GM12878 (cell line): ENCODE data around the gene TBC1D1. TPM values are rescaled to one million over a fixed set of nuclear protein-coding genes. Genes with fewer than 3 reads are reported as not detected.

Experiments
- ASH2L ChIP-seq: fragments of 300-600, 200-600 bp; sonication (generic); IDR thresholded peaks from 2 replicates; pipeline ENCODE4 v1.6.1; 2017; ENCODE audit warnings: low read depth, mild to moderate bottlenecking, borderline replicate concordance
- BACH1 ChIP-seq: fragments of 450-650 bp; IDR thresholded peaks from 2 replicates; pipeline ENCODE4 v1.6.1; 2017; ENCODE audit warnings: mild to moderate bottlenecking, borderline replicate concordance
- CTCF ChIP-seq, 3 experiments: IDR thresholded peaks in 2 of 3; conservative IDR thresholded peaks in 1 of 3; 2 replicates each; pipeline ENCODE4 v1.5.1; 2011; ENCODE audit warnings: low read depth in 3 of 3, low read length in 3 of 3, mild to moderate bottlenecking in 3 of 3, control low read depth in 2 of 3, moderate library complexity in 2 of 3, inconsistent platforms in 1 of 3, mixed read lengths in 1 of 3; ENCODE audit not compliant: control insufficient read depth in 2 of 3, insufficient read depth in 1 of 3; ENCODE audit errors: extremely low read depth in 1 of 3
- EED ChIP-seq: sonication (generic); IDR thresholded peaks from 2 replicates; pipeline ENCODE4 v1.6.1; 2016; ENCODE audit warnings: antibody characterized with exemption, low read depth
- ELK1 ChIP-seq: IDR thresholded peaks from 2 replicates; pipeline ENCODE4 v1.6.1; 2012; ENCODE audit warnings: low read depth, low read length, improper control_type of control experiment
- FOS ChIP-seq: IDR thresholded peaks from 3 replicates; pipeline ENCODE4 v1.6.1; 2011; ENCODE audit warnings: borderline replicate concordance; ENCODE audit not compliant: insufficient read length; ENCODE audit errors: extremely low read depth
- FOXM1 ChIP-seq: IDR thresholded peaks from 2 replicates; pipeline ENCODE4 v1.6.1; 2012; ENCODE audit warnings: low read depth, mild to moderate bottlenecking, inconsistent platforms, low read length, moderate library complexity
- HDAC6 ChIP-seq: fragments of 200-600 bp; sonication (generic); IDR thresholded peaks from one replicate; pipeline ENCODE4 v1.8.0; 2017; ENCODE audit warnings: antibody characterized with exemption; ENCODE audit not compliant: unreplicated experiment
- HDGF ChIP-seq: fragments of 450-650 bp; IDR thresholded peaks from 2 replicates; pipeline ENCODE4 v1.6.1; 2016; ENCODE audit warnings: antibody characterized with exemption
- IKZF1 ChIP-seq: fragments of 450-650 bp; conservative IDR thresholded peaks from 2 replicates; pipeline ENCODE4 v1.6.1; 2017; ENCODE audit warnings: antibody characterized with exemption, mild to moderate bottlenecking
- KAT2A ChIP-seq: conservative IDR thresholded peaks from 2 replicates; pipeline ENCODE4 v1.6.1; 2011; ENCODE audit warnings: low read depth, low read length; ENCODE audit not compliant: control insufficient read depth
- LARP7 ChIP-seq: fragments of 450-650 bp; IDR thresholded peaks from 2 replicates; pipeline ENCODE4 v1.6.1; 2017; ENCODE audit warnings: mild to moderate bottlenecking
- MAX ChIP-seq: IDR thresholded peaks from 2 replicates; pipeline ENCODE4 v1.6.1; 2012; ENCODE audit warnings: low read depth, low read length, improper control_type of control experiment
- MEF2A ChIP-seq: IDR thresholded peaks from 2 replicates; pipeline ENCODE4 v1.6.1; 2011; ENCODE audit warnings: low read depth, mild to moderate bottlenecking, low read length, moderate library complexity; ENCODE audit not compliant: insufficient read depth
- MYB ChIP-seq: fragments of 150-350 bp; IDR thresholded peaks from 2 replicates; pipeline ENCODE4 v1.6.1; 2014; ENCODE audit warnings: mild to moderate bottlenecking, low read depth, low read length, borderline replicate concordance
- MYC ChIP-seq: IDR thresholded peaks from 2 replicates; pipeline ENCODE4 v1.6.1; 2011; ENCODE audit warnings: mild to moderate bottlenecking, low read length, moderate library complexity, inconsistent platforms; ENCODE audit not compliant: insufficient read depth, insufficient replicate concordance, insufficient read length, severe bottlenecking
- PAX8 ChIP-seq: fragments of 450-650 bp; IDR thresholded peaks from 2 replicates; pipeline ENCODE4 v1.6.1; 2017; ENCODE audit warnings: mild to moderate bottlenecking, moderate library complexity
- PML ChIP-seq: IDR thresholded peaks from 2 replicates; pipeline ENCODE4 v1.6.1; 2012; ENCODE audit warnings: low read length, inconsistent platforms
- RAD21 ChIP-seq: IDR thresholded peaks from 2 replicates; pipeline ENCODE4 v1.6.1; 2011; ENCODE audit warnings: mild to moderate bottlenecking, low read depth, low read length, moderate library complexity; ENCODE audit not compliant: insufficient read depth
- SIX5 ChIP-seq: IDR thresholded peaks from 2 replicates; pipeline ENCODE4 v1.6.1; 2011; ENCODE audit warnings: mild to moderate bottlenecking, low read depth, low read length, moderate library complexity; ENCODE audit not compliant: severe bottlenecking
- SMC3 ChIP-seq: IDR thresholded peaks from 2 replicates; pipeline ENCODE4 v1.6.1; 2011; ENCODE audit warnings: low read length, improper control_type of control experiment, borderline replicate concordance
- SREBF2 ChIP-seq: IDR thresholded peaks from 2 replicates; pipeline ENCODE4 v1.6.1; 2012; ENCODE audit warnings: mild to moderate bottlenecking, low read length
- STAT1 ChIP-seq: fragments of 450-650 bp; conservative IDR thresholded peaks from 2 replicates; pipeline ENCODE4 v1.6.1; 2014; ENCODE audit warnings: antibody characterized with exemption, mild to moderate bottlenecking
- TAF1 ChIP-seq: IDR thresholded peaks from 2 replicates; pipeline ENCODE4 v1.6.1; 2011; ENCODE audit warnings: mild to moderate bottlenecking, low read depth, low read length, borderline replicate concordance
- TCF3 ChIP-seq: IDR thresholded peaks from 2 replicates; pipeline ENCODE4 v1.6.1; 2012; ENCODE audit warnings: low read depth, mild to moderate bottlenecking, low read length, borderline replicate concordance; ENCODE audit not compliant: insufficient read depth
- YY1 ChIP-seq: IDR thresholded peaks from 2 replicates; pipeline ENCODE4 v1.6.1; 2011; ENCODE audit warnings: low read depth, mild to moderate bottlenecking, low read length
- ZZZ3 ChIP-seq: IDR thresholded peaks from 2 replicates; pipeline ENCODE4 v1.6.1; 2011; ENCODE audit warnings: low read depth; ENCODE audit not compliant: control insufficient read depth, insufficient read length
- polyA plus RNA-seq, 11 experiments: library from polyadenylated mRNA; depleted of rRNA in 4 of 11; unstranded in 6 of 11; stranded (reverse) in 5 of 11; fragments of >200 nt; fragmentation: Nextera tagmentation in 4 of 11; fragmentation: Illumina TruSeq in 1 of 11; extraction: Ambion mirVana in 4 of 11; extraction: Trizol in 1 of 11; gene quantifications; 1 replicate in 1 of 11; 2 replicates in 10 of 11; pipeline versions ENCODE4 v1.2.1 to v1.2.3, GENCODE V29; 2011 to 2016; ENCODE audit warnings: inconsistent platforms in 2 of 11, missing spikeins in 2 of 11, low read depth in 1 of 11
- total RNA-seq, 4 experiments: library from RNA; depleted of rRNA in 3 of 4; stranded (reverse); fragments of >200 nt in 3 of 4; fragmentation: Illumina TruSeq in 1 of 4; extraction: Trizol in 1 of 4; gene quantifications; 2 replicates each; pipeline versions ENCODE4 v1.2.1 to v1.2.3, GENCODE V29; 2013 to 2021

The TBC1D1 gene
- total and polyA plus RNA-seq, 10 of the 15 experiments (the other 5 are each of a cell fraction or from before 2014, with no cell fraction given), result 5.3 to 102 (median 57.8) TPM

- TF ChIP-seq MYB (no peak), RAD21 (peak; percentile 19; the same call in 1 of the 2 replicates), HDAC6 (no peak), ZZZ3 (no peak), MEF2A (0 out of 2 replicates have a peak, but pooled peaks have one; percentile 29), IKZF1 (no peak), EED (peak; percentile 28; the same call in 1 of the 2 replicates), TCF3 (no peak), YY1 (peak; percentile 67), TAF1 (no peak), PAX8 (no peak), ELK1 (no peak), LARP7 (no peak), SMC3 (no peak; the same call in 1 of the 2 replicates), HDGF (no peak), CTCF (IDR thresholded peaks at IDR 0.05 in 2 of 3, conservative IDR thresholded peaks at IDR 0.05 in 1 of 3; ENCODE audit: control insufficient read depth in 2 of 3, extremely low read depth in 1 of 3, insufficient read depth in 1 of 3, low read depth in 3 of 3, low read length in 3 of 3) (no peak), STAT1 (no peak), MAX (peak; percentile 41; the same call in 1 of the 2 replicates), BACH1 (no peak), KAT2A (no peak), ASH2L (no peak), PML (0 out of 2 replicates have a peak, but pooled peaks have one; percentile 27), SREBF2 (no peak), SIX5 (no peak), FOXM1 (no peak), MYC (no peak), FOS (no peak)
These were observed 214.8 kb downstream of the TBC1D1 start (continued) for GRCh38 chr4:38105475-38106220.
